ENCODE results near the gene SLC35D3.

DNA sequence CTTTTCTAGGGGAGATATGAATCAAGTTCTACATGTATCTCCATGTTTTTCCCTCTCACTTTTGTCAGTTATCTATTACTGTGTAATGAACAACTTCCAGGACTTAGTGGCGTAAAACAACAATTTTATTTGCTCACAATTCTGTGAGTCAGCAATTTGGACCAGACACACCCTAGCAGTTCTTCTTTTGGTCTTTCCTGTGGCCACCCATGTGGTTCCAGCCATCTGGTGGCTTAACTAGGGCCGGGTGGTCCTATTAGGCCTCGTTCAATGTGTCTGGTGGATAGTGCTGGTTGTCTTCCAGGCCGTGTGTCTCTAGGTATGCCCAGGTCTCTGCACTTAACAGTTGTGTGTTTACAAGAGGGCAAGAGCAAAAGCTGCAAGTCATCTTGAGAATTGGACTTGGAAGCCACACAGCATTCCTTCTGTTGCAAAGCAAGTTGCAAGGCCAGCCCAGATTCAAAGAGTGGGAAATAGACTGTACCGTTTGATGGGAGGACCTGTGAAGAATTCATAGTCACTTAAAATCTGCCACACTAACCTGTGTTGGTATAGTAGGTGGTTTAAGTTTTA lies 20.8 kb upstream of the SLC35D3 start:
- TF ChIP-seq CTCF (IDR thresholded peaks at IDR 0.05) (no peak), USF2 (CRISPR knock-in tag; IDR thresholded peaks at IDR 0.05) (no peak), PRDM15 (CRISPR knock-in tag; IDR thresholded peaks at IDR 0.05) (no peak), MYBL2 (CRISPR knock-in tag; IDR thresholded peaks at IDR 0.05) (no peak), FOXK1 (CRISPR knock-in tag; IDR thresholded peaks at IDR 0.05) (no peak), HMGXB4 (CRISPR knock-in tag; IDR thresholded peaks at IDR 0.05) (no peak), ATF1 (CRISPR knock-in tag; IDR thresholded peaks at IDR 0.05) (no peak), ZNF121 (CRISPR knock-in tag; IDR thresholded peaks at IDR 0.05) (no peak), CREM (CRISPR knock-in tag; IDR thresholded peaks at IDR 0.05) (no peak)
- TF ChIP-seq, protein P1, sequence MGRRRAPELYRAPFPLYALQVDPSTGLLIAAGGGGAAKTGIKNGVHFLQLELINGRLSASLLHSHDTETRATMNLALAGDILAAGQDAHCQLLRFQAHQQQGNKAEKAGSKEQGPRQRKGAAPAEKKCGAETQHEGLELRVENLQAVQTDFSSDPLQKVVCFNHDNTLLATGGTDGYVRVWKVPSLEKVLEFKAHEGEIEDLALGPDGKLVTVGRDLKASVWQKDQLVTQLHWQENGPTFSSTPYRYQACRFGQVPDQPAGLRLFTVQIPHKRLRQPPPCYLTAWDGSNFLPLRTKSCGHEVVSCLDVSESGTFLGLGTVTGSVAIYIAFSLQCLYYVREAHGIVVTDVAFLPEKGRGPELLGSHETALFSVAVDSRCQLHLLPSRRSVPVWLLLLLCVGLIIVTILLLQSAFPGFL (CRISPR knock-in tag; IDR thresholded peaks at IDR 0.05; ENCODE audit: borderline replicate concordance): no peak
- TF ChIP-seq, protein P2, sequence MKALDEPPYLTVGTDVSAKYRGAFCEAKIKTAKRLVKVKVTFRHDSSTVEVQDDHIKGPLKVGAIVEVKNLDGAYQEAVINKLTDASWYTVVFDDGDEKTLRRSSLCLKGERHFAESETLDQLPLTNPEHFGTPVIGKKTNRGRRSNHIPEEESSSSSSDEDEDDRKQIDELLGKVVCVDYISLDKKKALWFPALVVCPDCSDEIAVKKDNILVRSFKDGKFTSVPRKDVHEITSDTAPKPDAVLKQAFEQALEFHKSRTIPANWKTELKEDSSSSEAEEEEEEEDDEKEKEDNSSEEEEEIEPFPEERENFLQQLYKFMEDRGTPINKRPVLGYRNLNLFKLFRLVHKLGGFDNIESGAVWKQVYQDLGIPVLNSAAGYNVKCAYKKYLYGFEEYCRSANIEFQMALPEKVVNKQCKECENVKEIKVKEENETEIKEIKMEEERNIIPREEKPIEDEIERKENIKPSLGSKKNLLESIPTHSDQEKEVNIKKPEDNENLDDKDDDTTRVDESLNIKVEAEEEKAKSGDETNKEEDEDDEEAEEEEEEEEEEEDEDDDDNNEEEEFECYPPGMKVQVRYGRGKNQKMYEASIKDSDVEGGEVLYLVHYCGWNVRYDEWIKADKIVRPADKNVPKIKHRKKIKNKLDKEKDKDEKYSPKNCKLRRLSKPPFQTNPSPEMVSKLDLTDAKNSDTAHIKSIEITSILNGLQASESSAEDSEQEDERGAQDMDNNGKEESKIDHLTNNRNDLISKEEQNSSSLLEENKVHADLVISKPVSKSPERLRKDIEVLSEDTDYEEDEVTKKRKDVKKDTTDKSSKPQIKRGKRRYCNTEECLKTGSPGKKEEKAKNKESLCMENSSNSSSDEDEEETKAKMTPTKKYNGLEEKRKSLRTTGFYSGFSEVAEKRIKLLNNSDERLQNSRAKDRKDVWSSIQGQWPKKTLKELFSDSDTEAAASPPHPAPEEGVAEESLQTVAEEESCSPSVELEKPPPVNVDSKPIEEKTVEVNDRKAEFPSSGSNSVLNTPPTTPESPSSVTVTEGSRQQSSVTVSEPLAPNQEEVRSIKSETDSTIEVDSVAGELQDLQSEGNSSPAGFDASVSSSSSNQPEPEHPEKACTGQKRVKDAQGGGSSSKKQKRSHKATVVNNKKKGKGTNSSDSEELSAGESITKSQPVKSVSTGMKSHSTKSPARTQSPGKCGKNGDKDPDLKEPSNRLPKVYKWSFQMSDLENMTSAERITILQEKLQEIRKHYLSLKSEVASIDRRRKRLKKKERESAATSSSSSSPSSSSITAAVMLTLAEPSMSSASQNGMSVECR (CRISPR knock-in tag; IDR thresholded peaks at IDR 0.05; ENCODE audit: borderline replicate concordance): no peak
